GM18867 (cell line): ENCODE measurements around the gene VPS51.

Source experiments
- ATAC-seq: cut with Tn5 transposase; IDR thresholded peaks from one replicate; pipeline ENCODE4 v1.9.1; 2021; ENCODE audit warnings: mild to moderate bottlenecking, moderate library complexity; ENCODE audit not compliant: unreplicated experiment

The VPS51 gene

DNA sequence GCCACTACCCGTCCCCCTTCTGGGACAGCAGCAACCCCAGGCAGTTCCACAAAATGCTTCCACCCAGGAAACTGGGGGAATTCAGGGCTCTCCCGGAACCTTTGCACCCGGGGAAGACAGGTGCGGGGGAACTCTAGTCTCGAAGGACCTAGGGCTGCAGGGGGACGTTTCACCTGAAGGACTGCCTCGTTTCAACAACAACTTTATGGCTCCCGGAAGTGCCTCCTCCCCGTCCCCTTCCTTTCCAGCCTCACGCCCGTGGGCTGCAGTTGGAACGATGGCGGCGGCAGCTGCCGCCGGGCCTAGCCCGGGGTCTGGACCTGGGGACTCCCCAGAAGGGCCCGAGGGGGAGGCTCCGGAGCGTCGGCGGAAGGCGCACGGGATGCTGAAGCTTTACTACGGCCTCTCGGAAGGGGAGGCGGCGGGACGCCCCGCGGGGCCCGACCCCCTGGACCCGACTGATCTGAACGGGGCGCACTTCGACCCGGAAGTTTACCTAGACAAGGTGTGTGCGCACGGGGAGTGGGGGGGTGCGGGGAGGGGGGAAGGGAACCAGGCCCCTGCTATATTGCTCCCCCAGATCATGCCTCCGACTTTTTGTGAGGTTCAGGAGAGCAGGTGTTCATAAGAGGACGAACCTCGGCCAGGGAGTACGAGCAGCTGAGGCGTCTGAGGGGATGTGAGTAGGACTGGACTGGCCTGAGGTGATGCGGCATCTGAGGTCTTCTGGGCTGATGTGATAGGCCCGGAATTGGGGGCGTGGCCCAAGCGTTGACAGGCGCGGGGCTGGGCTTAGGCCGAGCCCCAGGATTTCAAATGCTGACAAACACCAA lies at the start of gene VPS51:
Gene VPS51 (plus strand): TSS at position 241 of the 833 bp plus-strand sequence. CDS start 37 bp downstream, at position 278.
- peak; percentile 75 for ATAC-seq

DNA sequence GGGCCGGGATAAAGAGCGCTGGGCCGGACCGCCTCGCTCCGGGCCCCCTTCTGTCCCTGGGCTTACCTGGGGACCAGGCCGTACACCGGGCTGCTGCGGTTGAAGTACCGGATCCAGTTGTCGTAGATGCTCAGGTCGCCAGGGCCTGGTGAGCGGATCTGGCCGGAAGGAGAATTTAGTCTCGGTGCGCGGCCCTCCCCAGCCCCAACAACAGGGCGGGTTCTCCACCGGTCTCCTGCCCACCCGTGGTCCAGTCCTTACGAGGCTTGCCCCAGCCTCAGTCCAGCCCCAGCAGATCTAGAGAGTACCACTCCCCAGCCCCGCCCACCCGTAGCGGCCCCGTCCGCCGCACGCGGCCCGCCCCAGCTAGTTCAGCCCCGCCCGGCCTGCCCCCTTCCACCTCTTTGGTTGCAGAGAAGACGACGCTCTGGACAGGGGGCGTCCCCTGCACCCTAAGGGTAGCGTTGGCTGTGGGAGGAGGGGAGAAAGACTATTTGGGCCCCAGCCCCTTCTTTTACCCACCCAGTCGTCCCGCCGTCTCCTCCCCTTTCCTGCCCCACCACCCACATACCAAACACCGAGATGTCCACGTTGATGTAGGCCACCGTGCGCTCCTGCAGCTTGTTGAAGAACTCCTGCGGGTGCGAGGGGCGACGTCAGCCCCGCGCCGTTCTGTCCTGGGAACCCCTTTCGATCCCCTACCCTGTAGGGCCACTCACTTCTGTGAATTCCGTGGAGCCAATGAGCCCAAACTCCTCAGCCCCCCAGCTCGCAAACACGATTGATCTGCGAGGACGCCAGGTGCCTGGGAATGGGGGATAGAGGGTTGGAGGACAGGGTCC lies 48.2 kb upstream of the VPS51 start:
- ATAC-seq: no peak

DNA sequence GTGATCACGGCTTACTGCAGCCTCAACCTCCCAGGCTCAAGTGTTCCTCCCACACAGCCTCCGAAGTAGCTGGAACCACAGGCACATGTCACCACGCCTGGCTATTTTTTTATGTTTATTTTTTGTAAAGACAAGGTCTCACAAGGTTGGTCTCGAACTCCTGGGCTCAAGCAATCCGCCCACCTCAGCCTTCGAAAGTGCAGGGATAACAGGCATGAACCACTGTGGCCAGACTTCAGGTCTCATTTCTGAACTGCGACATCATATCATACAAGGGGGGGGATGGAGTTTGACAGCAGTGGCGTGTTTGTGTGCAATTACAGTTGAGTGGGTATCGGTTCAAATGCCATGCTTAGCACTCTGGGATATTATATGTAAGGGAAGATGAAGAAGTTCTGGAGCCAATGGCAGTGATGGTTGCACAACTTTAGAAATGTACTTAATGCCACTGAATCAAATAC lies 44.6 kb upstream of the VPS51 start:
- ATAC-seq: no peak

DNA sequence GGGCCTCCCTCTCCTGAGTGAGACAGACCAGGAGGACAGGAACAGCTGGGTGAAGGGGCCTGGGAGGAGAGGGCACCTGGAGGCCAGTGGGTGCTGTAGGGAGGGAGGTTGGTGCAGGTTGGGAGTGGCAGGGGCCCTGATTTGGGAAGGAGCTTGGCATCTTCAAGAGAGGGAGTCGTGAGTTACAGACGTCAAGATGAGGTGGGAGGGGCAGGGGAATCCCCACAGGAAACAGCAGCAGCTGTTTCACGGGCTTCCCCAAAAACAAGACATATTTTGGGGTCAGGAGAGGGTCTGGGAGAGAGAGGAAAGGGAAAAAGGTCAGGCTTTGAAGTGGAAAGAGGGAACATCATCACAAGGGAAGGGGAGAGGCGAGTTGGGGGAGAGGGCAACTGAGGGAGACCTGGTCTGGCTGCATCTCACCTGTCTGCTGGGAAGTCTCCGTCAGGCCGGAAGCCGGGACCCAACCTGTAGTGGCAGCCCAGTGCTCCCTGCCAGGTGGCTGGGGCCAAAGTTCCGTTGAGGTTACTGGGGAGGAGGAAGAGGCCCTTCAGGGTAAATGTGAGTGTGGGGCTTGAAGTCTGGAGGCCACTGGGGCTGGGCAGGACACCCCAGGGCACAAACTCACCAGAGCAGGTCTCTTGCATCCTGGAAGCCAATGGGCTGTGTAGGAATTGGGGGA lies 42.0 kb upstream of the VPS51 start:
- ATAC-seq: no peak

DNA sequence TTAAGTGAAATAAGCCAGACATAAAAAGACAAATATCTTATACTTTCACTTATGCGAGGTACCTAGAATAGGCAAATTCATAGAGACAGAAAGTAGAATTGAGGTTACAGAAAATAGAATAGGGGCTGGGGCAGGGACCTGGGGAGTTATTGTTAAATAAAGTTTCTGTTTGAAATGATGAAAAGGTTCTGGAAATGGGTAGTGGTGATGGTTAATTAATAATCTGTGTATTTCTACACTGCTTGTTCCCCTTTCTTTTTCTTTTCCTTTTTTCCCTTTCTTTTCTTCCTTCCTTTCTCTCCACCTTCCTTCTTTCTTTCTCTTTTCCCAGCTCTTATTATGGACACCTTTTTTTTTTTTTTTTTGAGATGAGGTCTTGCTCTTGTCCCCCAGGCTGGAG lies 40.5 kb upstream of the VPS51 start:
- ATAC-seq: no peak

DNA sequence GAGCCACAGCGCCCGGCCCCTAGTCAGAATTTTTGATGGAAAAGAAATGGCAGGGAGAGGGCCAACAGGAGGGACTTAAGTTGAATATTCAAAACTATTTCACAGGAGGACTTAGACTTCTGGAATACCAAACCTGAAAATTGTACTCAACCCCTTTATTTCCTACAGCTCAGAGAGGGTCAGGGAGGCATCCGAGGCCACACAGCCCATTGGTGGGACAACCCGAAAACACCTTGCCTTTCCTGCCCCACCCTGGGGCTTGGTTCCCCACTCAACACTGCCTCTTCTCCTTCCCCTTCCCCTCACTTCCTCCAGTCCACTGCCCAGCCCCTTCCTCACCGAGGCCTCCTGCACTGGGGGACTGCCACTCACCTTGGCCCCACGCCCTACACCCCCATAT lies 39.0 kb upstream of the VPS51 start:
- no peak for ATAC-seq

DNA sequence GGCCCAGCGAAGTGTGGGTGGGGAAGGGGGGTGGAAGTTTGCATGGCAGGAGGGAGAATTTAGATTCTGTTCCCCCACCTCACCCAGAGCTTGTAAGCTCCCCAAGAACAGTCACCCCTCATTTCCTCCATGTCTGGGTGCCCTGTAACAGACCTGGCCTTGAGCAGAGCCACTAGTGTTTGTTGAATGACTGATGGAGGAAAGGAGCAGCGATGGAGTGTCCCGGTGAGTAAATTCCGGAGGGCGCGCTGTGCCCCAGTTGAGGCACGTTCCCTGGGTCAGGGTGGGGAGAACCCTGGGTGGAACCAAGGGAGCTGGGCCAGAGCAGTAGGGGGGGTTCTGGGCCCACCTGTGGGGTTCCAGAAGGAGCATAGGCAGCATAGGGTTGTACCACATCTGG lies 38.5 kb upstream of the VPS51 start:
- ATAC-seq: no peak

DNA sequence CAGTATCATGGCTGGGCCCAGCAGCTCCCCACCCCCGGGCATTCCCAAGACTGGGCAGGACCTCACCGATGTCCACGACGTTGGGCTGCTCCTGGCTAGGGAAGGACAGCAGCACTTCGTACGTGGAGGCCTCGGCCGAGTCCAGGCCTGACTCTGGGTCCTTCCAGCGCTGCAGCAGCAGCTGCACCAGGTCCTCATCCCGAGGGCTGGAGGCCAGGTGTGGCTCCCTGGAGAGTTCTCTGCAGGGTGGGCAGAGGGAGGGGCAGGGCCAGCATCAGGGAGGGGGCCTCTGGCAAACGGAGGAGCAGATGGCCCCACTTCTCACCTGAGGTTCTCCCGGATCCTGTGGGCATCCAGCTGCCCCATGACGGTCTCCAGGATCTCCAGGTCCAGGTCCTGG lies 38.0 kb upstream of the VPS51 start:
- ATAC-seq: no peak

DNA sequence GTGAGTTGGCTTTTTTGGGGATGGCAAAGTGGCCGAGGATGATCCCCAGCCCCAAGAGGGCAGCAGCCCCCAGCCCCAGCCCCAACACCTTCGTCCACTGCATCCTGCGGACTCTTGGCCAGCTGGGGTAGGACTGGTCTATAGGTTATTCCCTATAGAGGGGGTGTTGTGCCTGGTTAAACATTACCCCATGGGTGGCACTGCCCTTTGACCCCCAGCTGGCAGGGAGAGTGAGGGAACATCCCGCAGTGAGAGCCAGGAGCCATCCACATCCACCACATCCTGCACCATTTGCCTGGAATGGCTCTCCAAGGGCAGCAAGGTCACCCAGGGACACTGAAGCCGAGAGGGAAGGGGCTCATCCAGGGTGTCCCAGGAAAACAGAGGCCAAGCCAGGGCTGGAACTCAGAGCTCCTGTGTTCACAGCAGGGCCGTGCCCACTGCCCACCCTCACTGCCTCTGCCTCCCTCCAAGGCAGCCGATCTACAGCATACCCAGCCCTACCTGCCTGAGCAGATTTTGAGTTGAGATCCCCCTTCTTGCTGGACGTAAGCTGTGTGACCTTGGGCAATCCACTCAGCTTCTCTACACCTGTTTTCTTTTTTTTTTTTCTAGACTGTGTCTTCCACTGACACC lies 37.5 kb upstream of the VPS51 start, which contains the start of gene NAALADL1:
Gene NAALADL1 (minus strand): TSS at position 135 of the 636 bp plus-strand sequence. CDS start 32 bp downstream, at position 103.
- ATAC-seq: no peak

DNA sequence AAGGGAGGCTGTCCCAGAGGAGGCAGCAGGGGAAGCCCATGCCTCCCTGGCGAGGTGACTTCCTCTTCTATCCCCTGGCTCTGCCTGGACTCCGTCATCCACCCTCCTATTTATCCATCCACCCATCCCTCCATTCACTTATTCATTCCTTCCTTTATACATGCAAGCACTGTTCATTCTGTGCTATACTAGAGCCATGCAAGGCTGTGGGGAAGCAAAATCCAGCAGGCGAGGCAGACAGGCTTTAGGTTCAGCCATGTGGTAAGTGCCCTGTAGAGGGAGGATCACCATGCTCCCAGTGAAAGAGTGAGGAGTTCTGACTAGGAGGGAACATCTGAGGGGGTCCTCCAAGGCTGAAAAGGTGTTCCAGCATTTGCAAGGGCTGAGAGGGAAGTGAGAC lies 36.5 kb upstream of the VPS51 start:
- ATAC-seq: no peak

DNA sequence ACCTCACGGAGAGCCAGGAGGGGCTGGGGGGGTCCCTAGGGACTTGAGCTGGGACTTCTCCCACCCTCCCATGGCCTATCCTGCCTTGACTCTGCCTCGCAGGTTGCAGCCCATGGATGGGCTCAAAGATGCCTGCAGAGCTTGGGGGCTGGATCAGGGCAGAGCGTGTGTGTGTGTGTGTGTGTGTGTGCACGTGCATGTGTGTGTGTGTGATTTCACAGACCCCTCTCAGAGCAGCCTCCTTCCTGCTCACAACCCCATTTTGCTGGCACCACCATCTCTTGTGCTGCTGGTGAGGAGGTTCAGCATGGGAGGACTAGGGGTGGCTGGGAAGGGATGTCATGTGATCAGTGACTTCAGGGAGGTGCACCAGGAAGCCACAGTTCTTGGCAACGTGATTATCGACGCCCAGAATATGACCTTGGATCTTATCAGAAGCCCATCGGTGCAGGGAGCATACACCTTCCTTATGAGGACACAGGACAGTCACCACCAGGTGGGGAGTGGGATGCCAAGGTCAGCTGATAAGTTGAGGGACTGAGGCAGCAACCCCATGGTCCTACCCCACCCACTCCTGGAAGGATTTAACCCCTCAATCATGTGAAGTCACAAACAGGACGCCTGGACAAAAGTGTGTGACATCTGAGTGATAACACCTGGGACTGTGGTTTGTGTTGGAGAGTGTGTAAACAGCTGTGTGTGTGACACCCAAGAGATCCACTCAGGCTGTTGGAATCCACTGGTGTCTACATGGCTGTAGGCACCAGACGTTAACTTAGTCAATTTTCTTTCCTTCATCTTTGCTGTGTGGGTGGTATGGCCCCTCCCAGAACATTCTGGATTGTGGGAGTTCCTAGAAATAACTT lies 35.8 kb upstream of the VPS51 start:
- no peak for ATAC-seq

DNA sequence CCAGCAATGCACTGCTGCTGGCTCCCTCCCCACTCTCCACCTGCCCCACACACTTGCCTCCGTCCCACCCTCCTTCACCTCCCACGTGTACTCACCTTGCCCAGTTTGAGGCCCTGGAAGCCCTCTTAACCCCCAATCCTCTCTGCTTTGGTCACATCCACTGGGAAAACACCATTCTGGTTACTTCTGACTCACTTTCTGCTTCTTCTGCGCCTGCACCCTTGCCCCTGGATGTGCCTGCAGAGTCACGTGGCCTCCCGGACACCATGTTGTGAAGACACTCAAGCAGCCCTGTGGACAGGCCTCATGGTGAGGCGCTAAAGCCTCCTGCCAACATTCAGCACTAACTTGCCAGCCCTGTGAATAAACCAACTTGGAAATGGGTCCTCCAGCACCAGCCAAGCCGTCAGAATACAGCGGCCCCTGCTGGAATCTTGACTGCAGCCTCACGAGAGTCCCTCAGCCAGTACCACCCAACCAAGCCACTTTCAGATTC lies 35.1 kb upstream of the VPS51 start:
- no peak for ATAC-seq

DNA sequence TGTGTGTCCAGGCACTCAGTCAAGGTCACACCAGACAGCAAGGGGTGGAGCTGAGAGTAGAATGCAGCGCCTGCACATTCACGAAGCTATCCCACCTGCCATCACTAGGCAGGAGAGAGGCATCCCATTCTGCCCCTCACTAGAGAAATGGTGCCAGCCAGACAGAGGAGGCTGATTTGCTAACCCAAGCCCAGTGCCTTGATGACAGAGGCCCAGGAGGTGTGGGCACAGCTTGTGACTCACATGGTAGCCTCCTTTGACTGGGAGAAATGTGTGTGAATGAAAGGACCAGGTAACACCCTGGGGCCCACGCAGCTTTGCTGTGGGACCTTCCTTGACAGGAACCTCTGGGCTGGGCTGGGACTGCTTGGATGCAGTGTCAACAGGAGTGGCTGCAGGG lies 32.5 kb upstream of the VPS51 start:
- ATAC-seq: no peak

DNA sequence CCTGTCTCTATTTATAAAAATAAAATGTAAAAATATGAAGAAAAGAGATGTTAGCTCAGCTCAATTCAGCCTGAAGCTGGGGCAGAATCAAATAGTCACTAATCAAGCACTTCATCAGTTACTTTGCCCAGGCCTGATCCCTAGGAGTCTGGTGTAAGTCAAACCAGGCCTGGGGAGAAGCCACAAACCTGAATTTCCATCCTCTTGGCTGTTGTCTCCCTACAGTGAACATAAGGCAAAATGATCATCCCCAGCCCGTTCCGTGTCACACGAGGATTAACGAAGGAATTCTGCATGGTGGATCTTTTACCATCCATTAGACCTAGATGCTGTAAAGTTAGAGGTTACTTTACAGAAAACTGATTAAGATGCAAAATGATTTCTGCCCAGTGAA lies 31.2 kb upstream of the VPS51 start:
- no peak for ATAC-seq

DNA sequence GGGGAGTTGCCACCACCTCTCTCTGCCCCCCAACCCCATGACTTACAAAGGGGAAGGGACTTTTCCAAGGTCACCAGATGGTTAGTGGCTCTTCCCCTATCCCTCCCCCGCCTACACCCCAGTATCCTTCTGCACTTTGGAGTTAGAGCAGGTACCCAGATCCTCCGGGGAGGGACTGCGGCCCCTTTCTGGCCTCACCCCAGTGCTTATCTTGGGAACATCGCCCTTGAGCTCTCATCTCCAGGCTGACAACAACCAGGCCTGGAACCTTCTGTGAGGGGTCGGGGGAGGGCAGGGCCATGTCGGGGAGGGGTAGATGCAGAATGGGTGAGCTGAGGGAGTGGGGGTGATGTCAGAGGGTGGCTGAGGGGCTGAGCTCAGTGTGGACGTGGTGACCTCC lies 30.2 kb upstream of the VPS51 start:
- no peak for ATAC-seq

DNA sequence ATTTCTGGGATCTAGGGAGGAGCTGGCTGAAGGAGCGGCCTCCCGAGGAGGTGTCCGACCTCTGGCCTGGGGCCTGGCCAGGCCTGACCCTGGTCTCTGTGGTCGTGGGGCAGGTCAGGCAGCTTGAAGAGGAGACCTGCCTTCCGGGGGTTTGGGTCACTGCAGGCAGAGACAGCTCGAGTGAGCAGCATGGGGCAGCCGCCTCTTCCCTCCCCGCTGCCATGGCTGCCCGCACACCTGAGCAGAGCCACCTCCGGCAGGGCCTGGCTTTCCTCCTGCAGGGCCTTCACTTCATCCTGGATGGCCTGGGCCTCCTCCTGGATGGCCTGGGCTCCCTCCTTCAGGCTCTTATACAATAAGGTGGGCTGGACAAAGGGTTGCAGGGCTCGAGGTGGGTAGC lies 29.7 kb upstream of the VPS51 start:
- no peak for ATAC-seq

DNA sequence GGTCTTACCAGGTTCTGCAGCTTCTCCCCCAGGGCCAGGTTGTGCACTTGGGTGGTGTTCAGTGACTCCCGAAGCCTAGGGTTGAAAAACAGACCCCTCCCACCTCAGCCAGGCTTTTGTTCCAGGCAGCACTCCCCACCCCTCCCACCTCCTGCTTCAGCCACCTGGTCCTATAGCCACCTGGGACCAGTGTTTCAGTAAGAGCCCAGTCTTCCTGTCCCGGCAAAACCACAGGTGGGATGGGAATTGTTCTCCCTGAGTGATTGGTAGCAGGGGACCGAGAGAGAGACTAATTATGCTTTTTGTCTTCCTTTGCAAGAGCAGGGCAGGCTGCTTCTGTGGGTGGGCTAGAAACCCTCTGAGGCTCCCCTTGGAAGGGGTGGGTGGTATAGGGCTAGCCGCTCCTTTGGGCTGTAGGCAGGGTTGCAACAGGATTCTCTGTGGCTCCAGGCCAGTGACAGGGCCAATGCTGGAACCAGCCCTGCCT lies 29.2 kb upstream of the VPS51 start:
- ATAC-seq: no peak

DNA sequence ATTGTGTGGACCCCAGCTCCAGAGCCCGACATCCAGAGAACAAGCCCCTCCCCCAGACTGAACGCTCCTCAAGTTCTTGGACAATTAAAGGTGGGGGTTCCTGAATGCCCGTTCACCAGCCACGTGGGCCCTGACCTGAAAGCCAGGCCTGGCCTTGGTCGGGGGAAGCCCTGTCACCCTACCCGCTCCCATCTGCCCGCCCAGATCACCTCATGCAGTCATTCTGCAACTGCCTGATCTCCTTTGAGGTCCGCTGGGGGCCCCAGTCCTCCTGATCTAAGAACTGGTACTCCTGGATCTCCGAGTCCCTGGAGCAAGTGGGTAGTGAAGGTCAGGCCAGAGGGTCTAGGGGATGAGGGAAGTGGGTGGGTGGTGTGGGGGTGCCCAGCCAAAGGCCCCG lies 28.6 kb upstream of the VPS51 start:
- ATAC-seq: no peak

DNA sequence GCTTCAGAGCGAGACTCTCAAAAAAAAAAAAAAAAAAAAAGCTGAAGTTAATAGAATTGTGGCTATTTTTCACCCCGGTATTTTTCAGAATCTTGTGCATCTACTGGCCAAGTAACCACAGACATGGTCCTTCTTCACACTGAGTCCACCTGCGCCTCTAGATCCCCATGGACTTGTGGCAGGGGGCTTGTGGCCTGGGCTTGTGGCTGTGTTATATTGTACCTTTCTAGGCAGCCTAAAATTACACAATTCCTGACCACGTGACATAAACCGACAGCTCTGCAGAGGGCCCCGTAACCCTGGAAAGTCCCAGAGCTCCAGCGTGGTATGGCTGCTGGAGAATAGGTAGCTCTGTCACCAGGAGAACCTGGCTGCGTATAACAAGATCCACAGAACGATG lies 26.8 kb upstream of the VPS51 start:
- no peak for ATAC-seq
